Transverse colon (tissue), 4 donors: ENCODE measurements around the gene PDHX. TPM values are rescaled to one million over a fixed set of nuclear protein-coding genes. Genes with fewer than 3 reads are reported as not detected.

Source experiments
- DNase-seq: peaks from one replicate; pipeline ENCODE4 v3.0.0-alpha.2; 2019
- H3K27ac ChIP-seq, 4 donors: fragments of 200-600 bp; sonication (generic); 2 replicates each; pipeline ENCODE4 v1.5.1; 2016 to 2018; ENCODE audit warnings: inconsistent platforms in 4 of 4
- H3K27me3 ChIP-seq: fragments of 200-600 bp; sonication (generic); 2 replicates; pipeline ENCODE4 v1.5.1; 2017; ENCODE audit warnings: inconsistent platforms
- H3K36me3 ChIP-seq, 4 donors: fragments of 200-600 bp; sonication (generic); 2 replicates each; pipeline ENCODE4 v1.5.1; 2017 to 2019; ENCODE audit warnings: inconsistent platforms in 4 of 4
- H3K4me1 ChIP-seq, 4 donors: fragments of 200-600 bp; sonication (generic); 2 replicates each; pipeline ENCODE4 v1.5.1; 2017 to 2020; ENCODE audit warnings: inconsistent platforms in 4 of 4
- H3K4me3 ChIP-seq, 4 donors: fragments of 200-600 bp; sonication (generic); 1 replicate in 1 of 4; 2 replicates in 3 of 4; pipeline versions ENCODE4 v1.5.1 to v1.6.1; 2017 to 2019; ENCODE audit warnings: inconsistent platforms in 4 of 4
- H3K9me3 ChIP-seq, 2 donors: fragments of 200-600 bp; sonication (generic); 2 replicates each; pipeline ENCODE4 v1.5.1; 2017 to 2019; ENCODE audit warnings: inconsistent platforms in 2 of 2
- CTCF ChIP-seq, 5 experiments: fragments of 200-600 bp in 3 of 5; fragments of 450-650 bp in 2 of 5; sonication (generic) in 3 of 5; IDR thresholded peaks; 1 replicate in 2 of 5; 2 replicates in 3 of 5; pipeline ENCODE4 v1.5.1; 2016 to 2017; ENCODE audit warnings: antibody characterized with exemption in 5 of 5, inconsistent platforms in 3 of 5, mild to moderate bottlenecking in 2 of 5, moderate library complexity in 1 of 5
- EP300 ChIP-seq: sonication (generic); formaldehyde crosslinking; IDR thresholded peaks from one replicate; pipeline ENCODE4 v1.6.1; 2017; ENCODE audit warnings: antibody characterized with exemption, low read depth
- POLR2A ChIP-seq: fragments of 450-650 bp; IDR thresholded peaks from one replicate; pipeline ENCODE4 v1.6.1; 2016; ENCODE audit warnings: antibody characterized with exemption, mild to moderate bottlenecking, moderate library complexity
- POLR2AphosphoS5 ChIP-seq, 3 donors: sonication (generic); formaldehyde crosslinking; IDR thresholded peaks; one replicate each; pipeline ENCODE4 v1.6.1; 2016; ENCODE audit warnings: antibody characterized with exemption in 3 of 3
- WGBS, 2 donors: methylation state at CpG; one replicate each; pipeline ENCODE4 v1.1.5; 2018; ENCODE audit warnings: low coverage in 1 of 2; 5-methylcytosine and 5-hydroxymethylcytosine counted together
- in situ Hi-C, 4 donors: fragments of 200-750 bp; cut with MboI; loops; one replicate each; pipeline versions ENCODE4 v1.15.0 to v1.15.1; 2017; ENCODE audit warnings: low sequenced_read_pairs in 3 of 4, low pct_ligation_motif_present in 1 of 4, low pct_unique_long_range_greater_than_20kb in 1 of 4
- intact Hi-C: fragments of 100-400 bp; cut with DNase I; formaldehyde crosslinking; loops from one replicate; pipeline ENCODE4 v1.15.1; 2023; ENCODE audit warnings: low total_unique reads
- total RNA-seq, 4 donors: library from RNA; depleted of rRNA; stranded (reverse); fragments of >200 nt; gene quantifications; one replicate each; pipeline ENCODE4 v1.1.0, GENCODE V29; 2016

Gene PDHX
- total RNA-seq, 4 donors from 2014 or later = 26.7 to 37.0 (median 36.7) TPM

DNA sequence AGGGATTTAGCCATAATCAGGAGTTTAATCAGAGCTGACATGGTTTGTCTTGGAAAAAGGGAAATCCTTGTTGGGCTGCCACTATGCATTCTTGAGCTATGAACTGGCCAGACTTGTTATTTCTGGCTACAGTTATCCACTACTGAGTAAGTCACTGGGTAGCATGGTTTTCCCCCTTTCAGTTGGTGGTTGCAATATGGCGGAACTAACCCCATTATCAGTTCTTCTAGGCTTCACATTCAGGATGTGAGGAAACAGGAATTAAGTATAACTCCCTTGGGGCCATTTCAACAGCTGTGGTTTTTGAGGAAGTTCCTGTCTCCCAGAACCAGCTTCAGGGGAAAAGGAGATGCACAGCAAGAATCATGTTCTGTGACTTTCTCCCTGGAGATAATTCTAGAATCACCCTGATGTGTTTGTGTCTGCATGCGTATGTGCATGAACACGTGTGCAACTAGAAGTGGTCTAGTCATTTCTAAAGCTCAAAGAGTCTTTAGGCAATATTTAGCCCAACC lies 119.5 kb downstream of the PDHX start:
- Histone ChIP-seq H3K27me3 (no peaks in the 10 kb centered on the region), H3K9me3 (no peaks in the 10 kb centered on the region), H3K27ac (no peak overlapping the region), H3K36me3 (no peaks in the 10 kb centered on the region), H3K4me1 (peaks cover 0 to 3% (median 0%) of the 10 kb centered on the region in 4 donors), H3K4me3 (no peak overlapping the region)
- DNase-seq = no peak
- intact Hi-C loops = no loop called here
- in situ Hi-C loops = no loop called here
- WGBS, 2 donors = 79 to 81% methylated on average over 3 of the region's 3 CpGs
- no peak for TF ChIP-seq CTCF (IDR thresholded peaks at IDR 0.05)
- TF ChIP-seq POLR2AphosphoS5 (IDR thresholded peaks at IDR 0.05) = no peak
- no peak for TF ChIP-seq POLR2A
- no peak for TF ChIP-seq EP300

DNA sequence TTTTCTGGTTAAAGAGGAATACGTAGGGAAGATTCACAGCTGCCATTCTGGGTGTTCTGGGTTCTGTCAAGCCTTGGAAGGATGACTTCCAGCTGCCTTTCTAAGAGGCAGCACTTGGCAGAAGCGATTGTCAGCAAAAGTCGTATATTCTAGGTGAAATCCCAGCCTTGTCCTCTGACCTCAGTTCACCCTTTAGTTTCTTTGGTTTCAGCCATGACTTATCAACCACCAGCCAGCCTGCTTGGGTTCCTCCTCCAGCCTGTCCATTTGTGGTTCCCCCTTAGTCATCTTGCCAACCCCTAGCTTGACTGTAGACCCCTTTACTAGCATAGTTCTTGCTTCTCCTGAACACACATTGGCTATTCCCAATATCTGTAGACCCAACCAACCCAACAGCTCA lies 120.2 kb downstream of the PDHX start:
- intact Hi-C loops = no loop called here

GRCh38 chr11:35038211-35038928 lies 122.0 kb downstream of the PDHX start:
- no peak for TF ChIP-seq POLR2AphosphoS5 (IDR thresholded peaks at IDR 0.05)
- TF ChIP-seq CTCF (IDR thresholded peaks at IDR 0.05) = no peak
- no peak for TF ChIP-seq EP300
- TF ChIP-seq POLR2A = no peak
- peaks cover 0 to 3% (median 0%) of the 10 kb centered on the region in 4 donors for H3K4me1 ChIP-seq
- WGBS, 2 donors = 85 to 96% methylated on average over 4 to 5 of the region's 5 CpGs
- H3K4me3 ChIP-seq = no peak overlapping the region
- in situ Hi-C loops (no loop called here), intact Hi-C loops (no loop called here)
- no peak overlapping the region for H3K27ac ChIP-seq
- H3K9me3 ChIP-seq = no peaks in the 10 kb centered on the region
- H3K36me3 ChIP-seq = no peaks in the 10 kb centered on the region
- no peaks in the 10 kb centered on the region for H3K27me3 ChIP-seq
- no peak for DNase-seq

More for the DNA sequence above, 120.2 kb downstream of the PDHX start:
- H3K27ac ChIP-seq = no peak overlapping the region
- H3K36me3 ChIP-seq = no peaks in the 10 kb centered on the region
- H3K4me1 ChIP-seq = peaks cover 0 to 3% (median 0%) of the 10 kb centered on the region in 4 donors
- in situ Hi-C loops = no loop called here
- no peaks in the 10 kb centered on the region for H3K9me3 ChIP-seq
- TF ChIP-seq POLR2A (no peak), POLR2AphosphoS5 (IDR thresholded peaks at IDR 0.05) (peak in 1 of 3 donors; percentile 37)
- WGBS, 2 donors = 32 to 49% methylated on average over 3 of the region's 3 CpGs
- no peak for DNase-seq
- H3K4me3 ChIP-seq = no peak overlapping the region
- no peaks in the 10 kb centered on the region for H3K27me3 ChIP-seq

GRCh38 chr11:35039076-35039475 lies 122.7 kb downstream of the PDHX start:
- no peaks in the 10 kb centered on the region for H3K27me3 ChIP-seq
- in situ Hi-C loops = no loop called here
- no peaks in the 10 kb centered on the region for H3K36me3 ChIP-seq
- intact Hi-C loops = no loop called here
- no peaks in the 10 kb centered on the region for H3K9me3 ChIP-seq
- DNase-seq = no peak
- TF ChIP-seq CTCF (IDR thresholded peaks at IDR 0.05) (no peak), EP300 (no peak), POLR2AphosphoS5 (IDR thresholded peaks at IDR 0.05) (no peak), POLR2A (no peak)
- H3K4me3 ChIP-seq = no peak overlapping the region
- peak overlapping the region in 1 of 4 donors; percentile 13 for H3K27ac ChIP-seq
- WGBS, 2 donors = 93 to 94% methylated on average over 3 of the region's 3 CpGs
- H3K4me1 ChIP-seq = peaks cover 0 to 3% (median 0%) of the 10 kb centered on the region in 4 donors
